GM12878 (cell line): ENCODE measurements around the gene WNT3A. TPM values are rescaled to one million over a fixed set of nuclear protein-coding genes. Genes with fewer than 3 reads are reported as not detected.

Experiments used
- ATAC-seq: fragments of 200-7000 bp; cut with Tn5 transposase; 3 replicates; pipeline ENCODE4 v1.9.1; 2020; ENCODE audit warnings: mild to moderate bottlenecking, moderate library complexity
- BruUV-seq: library from RNA; stranded (reverse); fragments of 400-500 nt; replicated peaks from 2 replicates; lab custom pipeline; 2021; lab: Mats Ljungman, UMichigan
- CTCF ChIA-PET: fragments of 300-600 bp; sonication (Branson Sonifier 250); formaldehyde crosslinking; extraction: SDS; loops from one replicate; lab custom pipeline; 2021; ENCODE audit warnings: inconsistent platforms; lab: Yijun Ruan, JAX
- POLR2A ChIA-PET: fragments of 350-600 bp; formaldehyde crosslinking; extraction: SDS; loops from one replicate; lab custom pipeline; 2021; ENCODE audit warnings: inconsistent platforms; lab: Charles Lee
- RAD21 ChIA-PET: fragments of 300-600 bp; sonication (Branson Sonifier 250); formaldehyde crosslinking; loops from one replicate; lab custom pipeline; 2023; ENCODE audit warnings: antibody characterized with exemption; ENCODE audit not compliant: unreplicated experiment; lab: Charles Lee
- SMC1A ChIA-PET: fragments of 300-600 bp; sonication (Branson Sonifier 250); formaldehyde crosslinking; loops from one replicate; lab custom pipeline; 2023; ENCODE audit not compliant: unreplicated experiment, uncharacterized antibody; lab: Charles Lee
- DNase-seq: peaks from one replicate; pipeline ENCODE4 v3.0.0-alpha.2; 2011; ENCODE audit warnings: low read depth, low spot score
- FAIRE-seq: peaks from 3 replicates; lab custom pipeline; 2011; peaks lifted over from hg19 to GRCh38; lab: Jason Lieb, UNC
- H2AFZ ChIP-seq: 2 replicates; pipeline ENCODE4 v1.6.0; 2011; ENCODE audit warnings: low read depth, low read length, control low read depth; ENCODE audit not compliant: control insufficient read depth
- H3K27ac ChIP-seq: 2 replicates; pipeline ENCODE4 v1.5.1; 2011; ENCODE audit warnings: control low read depth; ENCODE audit not compliant: control insufficient read depth, insufficient read depth
- H3K27me3 ChIP-seq, 2 experiments: replicated peaks in 1 of 2; 2 replicates each; pipeline versions ENCODE4 v1.6.0 to v1.6.1; 2011; ENCODE audit warnings: low read length in 1 of 2; ENCODE audit not compliant: control insufficient read depth in 2 of 2, insufficient read depth in 2 of 2
- H3K36me3 ChIP-seq, 2 experiments: 2 replicates each; pipeline ENCODE4 v1.5.1; 2011; ENCODE audit warnings: low read length in 1 of 2; ENCODE audit not compliant: control insufficient read depth in 2 of 2, insufficient read depth in 2 of 2
- H3K4me1 ChIP-seq: 2 replicates; pipeline ENCODE4 v1.6.1; 2011; ENCODE audit warnings: mild to moderate bottlenecking, low read length, moderate library complexity, mixed read lengths; ENCODE audit not compliant: control insufficient read depth, insufficient read depth
- H3K4me2 ChIP-seq: 2 replicates; pipeline ENCODE4 v1.6.0; 2011; ENCODE audit warnings: control low read depth; ENCODE audit not compliant: control insufficient read depth, insufficient read depth
- H3K4me3 ChIP-seq: fragments of 200-600 bp; sonication (generic); 2 replicates; pipeline ENCODE4 v1.5.1; 2016
- H3K79me2 ChIP-seq: 2 replicates; pipeline ENCODE4 v1.6.0; 2011; ENCODE audit warnings: low read length; ENCODE audit not compliant: control insufficient read depth, insufficient read depth
- H3K9ac ChIP-seq: 2 replicates; pipeline ENCODE4 v1.8.0; 2011; ENCODE audit warnings: low read length, control low read depth, mixed read lengths; ENCODE audit not compliant: control insufficient read depth, insufficient read depth
- H3K9me3 ChIP-seq: replicated peaks from 3 replicates; pipeline ENCODE4 v1.5.1; 2011; ENCODE audit warnings: mild to moderate bottlenecking, low read length; ENCODE audit not compliant: control insufficient read depth, insufficient read depth
- H4K20me1 ChIP-seq: 2 replicates; pipeline ENCODE4 v1.6.0; 2011; ENCODE audit not compliant: control insufficient read depth, insufficient read depth
- ASH2L ChIP-seq: fragments of 300-600, 200-600 bp; sonication (generic); IDR thresholded peaks from 2 replicates; pipeline ENCODE4 v1.6.1; 2017; ENCODE audit warnings: low read depth, mild to moderate bottlenecking, borderline replicate concordance
- E2F4 ChIP-seq: IDR thresholded peaks from 2 replicates; pipeline ENCODE4 v1.6.1; 2012; ENCODE audit warnings: low read depth, low read length, improper control_type of control experiment
- EED ChIP-seq: sonication (generic); IDR thresholded peaks from 2 replicates; pipeline ENCODE4 v1.6.1; 2016; ENCODE audit warnings: antibody characterized with exemption, low read depth
- PAX8 ChIP-seq: fragments of 450-650 bp; IDR thresholded peaks from 2 replicates; pipeline ENCODE4 v1.6.1; 2017; ENCODE audit warnings: mild to moderate bottlenecking, moderate library complexity
- PML ChIP-seq: IDR thresholded peaks from 2 replicates; pipeline ENCODE4 v1.6.1; 2012; ENCODE audit warnings: low read length, inconsistent platforms
- RBBP5 ChIP-seq: fragments of 200-600 bp; sonication (generic); conservative IDR thresholded peaks from 2 replicates; pipeline ENCODE4 v1.6.1; 2016
- REST ChIP-seq: IDR thresholded peaks from 2 replicates; pipeline ENCODE4 v1.6.1; 2012; ENCODE audit warnings: mild to moderate bottlenecking, low read depth, low read length
- STAT3 ChIP-seq: IDR thresholded peaks from 2 replicates; pipeline ENCODE4 v1.6.1; 2011; ENCODE audit warnings: low read depth, low read length, improper control_type of control experiment
- TAF1 ChIP-seq: IDR thresholded peaks from 2 replicates; pipeline ENCODE4 v1.6.1; 2011; ENCODE audit warnings: mild to moderate bottlenecking, low read depth, low read length, borderline replicate concordance
- ZBTB40 ChIP-seq: fragments of 450-650 bp; IDR thresholded peaks from 2 replicates; pipeline ENCODE4 v1.6.1; 2016; ENCODE audit warnings: mild to moderate bottlenecking, moderate library complexity, borderline replicate concordance
- ZNF217 ChIP-seq: fragments of 450-650 bp; IDR thresholded peaks from 2 replicates; pipeline ENCODE4 v1.6.1; 2017; ENCODE audit warnings: antibody characterized with exemption, mild to moderate bottlenecking
- ZNF24 ChIP-seq: fragments of 450-650 bp; IDR thresholded peaks from 2 replicates; pipeline ENCODE4 v1.6.1; 2017; ENCODE audit warnings: antibody characterized with exemption, mild to moderate bottlenecking
- ZNF622 ChIP-seq: fragments of 450-650 bp; IDR thresholded peaks from 2 replicates; pipeline ENCODE4 v1.6.1; 2017; ENCODE audit warnings: mild to moderate bottlenecking, inconsistent platforms
- ZSCAN29 ChIP-seq: fragments of 450-650 bp; IDR thresholded peaks from 2 replicates; pipeline ENCODE4 v1.6.1; 2017; ENCODE audit warnings: mild to moderate bottlenecking, moderate library complexity
- WGBS: methylation state at CpG from one replicate; pipeline ENCODE4 v1.1.6; 2016; ENCODE audit warnings: low lambda C conversion rate; ENCODE audit not compliant: insufficient replicate concordance, insufficient coverage; ENCODE audit errors: missing lambda C conversion rate; 5-methylcytosine and 5-hydroxymethylcytosine counted together
- in situ Hi-C: fragments of 300-500 bp; cut with MboI; formaldehyde crosslinking; loops from 9 replicates; pipeline ENCODE4 v1.14.3; 2018; ENCODE audit warnings: mixed read lengths
- intact Hi-C: fragments of 100-400 bp; cut with micrococcal nuclease; formaldehyde crosslinking; loops from one replicate; pipeline ENCODE4 v1.14.2; 2022; ENCODE audit not compliant: unreplicated experiment
- polyA plus RNA-seq, 11 experiments: library from polyadenylated mRNA; depleted of rRNA in 4 of 11; unstranded in 6 of 11; stranded (reverse) in 5 of 11; fragments of >200 nt; fragmentation: Nextera tagmentation in 4 of 11; fragmentation: Illumina TruSeq in 1 of 11; extraction: Ambion mirVana in 4 of 11; extraction: Trizol in 1 of 11; gene quantifications; 1 replicate in 1 of 11; 2 replicates in 10 of 11; pipeline versions ENCODE4 v1.2.1 to v1.2.3, GENCODE V29; 2011 to 2016; ENCODE audit warnings: inconsistent platforms in 2 of 11, missing spikeins in 2 of 11, low read depth in 1 of 11
- total RNA-seq, 4 experiments: library from RNA; depleted of rRNA in 3 of 4; stranded (reverse); fragments of >200 nt in 3 of 4; fragmentation: Illumina TruSeq in 1 of 4; extraction: Trizol in 1 of 4; gene quantifications; 2 replicates each; pipeline versions ENCODE4 v1.2.1 to v1.2.3, GENCODE V29; 2013 to 2021

The WNT3A gene
- total and polyA plus RNA-seq, 10 of the 15 experiments (the other 5 are each of a cell fraction or from before 2014, with no cell fraction given), result 0.16 TPM; not detected in 9

GRCh38 chr1:228066416-228066815, 59.6 kb downstream of the WNT3A start (continued):
- no peak for TF ChIP-seq PML

GRCh38 chr1:228066891-228067654, 60.3 kb downstream of the WNT3A start:
- in situ Hi-C loops, result no loop called here
- no peaks in the 10 kb centered on the region for H3K9me3 ChIP-seq
- H3K9ac ChIP-seq, result no peak overlapping the region
- no peaks in the 10 kb centered on the region for H3K27me3 ChIP-seq
- ChIA-PET POLR2A (no interaction called here), SMC1A (no interaction called here), RAD21 (no interaction called here), CTCF (interaction anchor here (0.6 to 0.9 kb wide), 2 partner anchors 10 to 68 kb away, joined by 3 read pairs; no protein-coding TSS in a partner anchor)
- FAIRE-seq (no peak), DNase-seq (no peak), ATAC-seq (no peak)
- 39% methylated on average over 10 of the region's 10 CpGs for WGBS
- H4K20me1 ChIP-seq, result no peaks in the 10 kb centered on the region
- H3K36me3 ChIP-seq, result no peaks in the 10 kb centered on the region
- H3K27ac ChIP-seq, result no peak overlapping the region
- no peaks in the 10 kb centered on the region for H3K4me1 ChIP-seq
- TF ChIP-seq RBBP5 (no peak), ASH2L (no peak), ZNF217 (no peak), ZSCAN29 (no peak), PAX8 (no peak), ZNF622 (no peak), TAF1 (no peak), STAT3 (no peak), REST (no peak), ZNF24 (no peak), E2F4 (no peak), ZBTB40 (no peak), EED (no peak)
- no peak overlapping the region for H2AFZ ChIP-seq
- BruUV-seq, result no TSS peak
- intact Hi-C loops, result no loop called here
- H3K79me2 ChIP-seq, result no peaks in the 10 kb centered on the region
- no peak overlapping the region for H3K4me2 ChIP-seq
- H3K4me3 ChIP-seq, result no peak overlapping the region
